H1 (cell line): ENCODE data around the gene CUBN. TPM values are rescaled to one million over a fixed set of nuclear protein-coding genes. Genes with fewer than 3 reads are reported as not detected.

Experiments used
- CTCF ChIA-PET: fragments of 300-600 bp; sonication (Branson Sonifier 250); formaldehyde crosslinking; loops from one replicate; lab custom pipeline; 2021; ENCODE audit not compliant: partially characterized antibody; lab: Charles Lee
- POLR2A ChIA-PET: fragments of 300-600 bp; sonication (Branson Sonifier 250); formaldehyde crosslinking; loops from one replicate; lab custom pipeline; 2021; ENCODE audit warnings: inconsistent platforms; ENCODE audit not compliant: partially characterized antibody; lab: Charles Lee
- DNase-seq, 2 experiments: peaks; one replicate each; pipeline versions ENCODE4 v3.0.0 to v3.0.0-alpha.2; 2010 to 2022; ENCODE audit warnings: low spot score in 2 of 2, low read depth in 1 of 2, mixed read lengths in 1 of 2
- FAIRE-seq: peaks from 2 replicates; lab custom pipeline; 2011; peaks lifted over from hg19 to GRCh38; lab: Jason Lieb, UNC
- H2AFZ ChIP-seq: 2 replicates; pipeline ENCODE4 v1.8.1; 2012; ENCODE audit warnings: low read length, inconsistent platforms
- H2AK5ac ChIP-seq: 2 replicates; pipeline ENCODE4 v1.6.1; 2013; ENCODE audit warnings: low read depth, low read length
- H2BK120ac ChIP-seq: replicated peaks from 2 replicates; pipeline ENCODE3; 2013; ENCODE audit warnings: low read depth, low read length, inconsistent platforms
- H2BK12ac ChIP-seq: 2 replicates; pipeline ENCODE4 v1.6.1; 2013; ENCODE audit warnings: low read depth, low read length
- H2BK15ac ChIP-seq: 2 replicates; pipeline ENCODE4 v1.6.1; 2013; ENCODE audit warnings: low read length
- H2BK20ac ChIP-seq: 2 replicates; pipeline ENCODE4 v1.6.1; 2013; ENCODE audit warnings: low read length
- H2BK5ac ChIP-seq: 2 replicates; pipeline ENCODE4 v1.6.1; 2013; ENCODE audit warnings: low read depth, low read length
- H3K14ac ChIP-seq: 2 replicates; pipeline ENCODE4 v1.6.1; 2013; ENCODE audit warnings: inconsistent platforms; ENCODE audit not compliant: insufficient read length
- H3K18ac ChIP-seq: 2 replicates; pipeline ENCODE4 v1.6.1; 2013; ENCODE audit warnings: low read length; ENCODE audit errors: extremely low read depth
- H3K23ac ChIP-seq: 2 replicates; pipeline ENCODE4 v1.6.1; 2013; ENCODE audit warnings: inconsistent platforms; ENCODE audit not compliant: insufficient read length
- H3K23me2 ChIP-seq: 2 replicates; pipeline ENCODE4 v1.6.1; 2013; ENCODE audit warnings: low read depth, low read length
- H3K27ac ChIP-seq: 2 replicates; pipeline ENCODE4 v1.6.1; 2011; ENCODE audit warnings: low read depth, low read length, inconsistent platforms
- H3K27me3 ChIP-seq, 4 experiments: replicated peaks in 1 of 4; 1 replicate in 1 of 4; 2 replicates in 3 of 4; pipeline versions ENCODE4 v1.6.1 to v1.8.1; 2011 to 2013; ENCODE audit warnings: low read length in 3 of 4, mild to moderate bottlenecking in 3 of 4, inconsistent platforms in 2 of 4, mixed read lengths in 2 of 4, moderate library complexity in 1 of 4; ENCODE audit not compliant: control insufficient read depth in 3 of 4, insufficient read depth in 3 of 4; ENCODE audit errors: extremely low read depth in 1 of 4
- H3K36me3 ChIP-seq, 4 experiments: 2 replicates each; pipeline versions ENCODE4 v1.6.1 to v1.8.1; 2011 to 2013; ENCODE audit warnings: mild to moderate bottlenecking in 4 of 4, low read length in 3 of 4, moderate library complexity in 2 of 4, control low read depth in 1 of 4, inconsistent platforms in 1 of 4; ENCODE audit not compliant: insufficient read depth in 4 of 4, control insufficient read depth in 2 of 4
- H3K4ac ChIP-seq: replicated peaks from 2 replicates; pipeline ENCODE3; 2013; ENCODE audit warnings: low read length, low read depth, mixed read lengths, inconsistent platforms; ENCODE audit not compliant: insufficient read length
- H3K4me1 ChIP-seq, 4 experiments: replicated peaks in 1 of 4; 1 replicate in 1 of 4; 2 replicates in 3 of 4; pipeline versions ENCODE4 v1.6.1 to v1.8.1; 2011 to 2013; ENCODE audit warnings: low read length in 3 of 4, inconsistent platforms in 2 of 4, mixed read lengths in 1 of 4; ENCODE audit not compliant: insufficient read depth in 4 of 4, control insufficient read depth in 3 of 4
- H3K4me2 ChIP-seq, 2 experiments: 2 replicates each; pipeline versions ENCODE4 v1.6.1 to v1.8.1; 2011 to 2013; ENCODE audit warnings: low read depth in 2 of 2, low read length in 2 of 2, control low read depth in 1 of 2, inconsistent platforms in 1 of 2, mild to moderate bottlenecking in 1 of 2; ENCODE audit not compliant: insufficient read depth in 1 of 2
- H3K4me3 ChIP-seq, 4 experiments: fragments of 200-600, 300-600 bp in 1 of 4; sonication (generic), shearing (Covaris generic), sonication (Bioruptor Twin) in 1 of 4; 2 replicates each; pipeline versions ENCODE4 v1.5.1 to v1.8.1; 2011 to 2016; ENCODE audit warnings: low read length in 4 of 4, low read depth in 3 of 4, control low read depth in 2 of 4, inconsistent platforms in 2 of 4, mild to moderate bottlenecking in 2 of 4, mixed read lengths in 1 of 4, moderate library complexity in 1 of 4; ENCODE audit not compliant: insufficient read depth in 2 of 4; ENCODE audit errors: extremely low read depth in 1 of 4
- H3K56ac ChIP-seq: replicated peaks from 2 replicates; pipeline ENCODE3; 2013; ENCODE audit warnings: low read depth, mild to moderate bottlenecking, mixed read lengths, low read length, inconsistent platforms; ENCODE audit not compliant: insufficient read length
- H3K79me1 ChIP-seq: 2 replicates; pipeline ENCODE4 v1.6.1; 2013; ENCODE audit warnings: low read depth, low read length, control low read depth
- H3K79me2 ChIP-seq, 2 experiments: 2 replicates each; pipeline versions ENCODE4 v1.6.1 to v1.8.1; 2012 to 2013; ENCODE audit warnings: low read length in 2 of 2, mild to moderate bottlenecking in 2 of 2, inconsistent platforms in 1 of 2; ENCODE audit not compliant: insufficient read depth in 2 of 2, control insufficient read depth in 1 of 2
- H3K9ac ChIP-seq, 4 experiments: replicated peaks in 1 of 4; 1 replicate in 1 of 4; 2 replicates in 3 of 4; pipeline versions ENCODE4 v1.6.1 to v1.8.1; 2011 to 2013; ENCODE audit warnings: low read depth in 3 of 4, low read length in 3 of 4, control low read depth in 2 of 4, mild to moderate bottlenecking in 2 of 4, moderate library complexity in 2 of 4, inconsistent platforms in 1 of 4; ENCODE audit errors: extremely low read depth in 1 of 4
- H3K9me3 ChIP-seq, 2 experiments: 2 replicates each; pipeline versions ENCODE4 v1.6.1 to v1.8.1; 2012 to 2013; ENCODE audit warnings: mild to moderate bottlenecking in 2 of 2, moderate library complexity in 2 of 2, control low read depth in 1 of 2, inconsistent platforms in 1 of 2, low read depth in 1 of 2, low read length in 1 of 2, mixed read lengths in 1 of 2; ENCODE audit not compliant: insufficient read depth in 2 of 2
- H4K20me1 ChIP-seq, 2 experiments: replicated peaks in 1 of 2; 2 replicates each; pipeline versions ENCODE3 to v1.8.1; 2011 to 2013; ENCODE audit warnings: inconsistent platforms in 2 of 2, low read length in 2 of 2, mild to moderate bottlenecking in 1 of 2; ENCODE audit not compliant: insufficient read depth in 2 of 2, control insufficient read depth in 1 of 2
- H4K5ac ChIP-seq: 2 replicates; pipeline ENCODE4 v1.6.1; 2013; ENCODE audit warnings: low read length, low read depth, mixed read lengths, inconsistent platforms; ENCODE audit not compliant: insufficient read length
- H4K8ac ChIP-seq: 2 replicates; pipeline ENCODE4 v1.8.0; 2013; ENCODE audit warnings: mild to moderate bottlenecking, moderate library complexity, low read length, inconsistent platforms; ENCODE audit not compliant: insufficient read depth; ENCODE audit errors: extremely low read depth
- H4K91ac ChIP-seq: replicated peaks from 2 replicates; pipeline ENCODE3; 2013; ENCODE audit warnings: low read length, mixed read lengths, inconsistent platforms; ENCODE audit not compliant: insufficient read length
- BRCA1 ChIP-seq: IDR thresholded peaks from 2 replicates; pipeline ENCODE4 v1.6.1; 2012; ENCODE audit warnings: low read depth, low read length, improper control_type of control experiment
- CBX8 ChIP-seq: fragments of 300-800, 300-1000 bp; sonication (generic); IDR thresholded peaks from 2 replicates; pipeline ENCODE4 v1.7.1; 2016; ENCODE audit warnings: low read depth, low read length, borderline replicate concordance
- CEBPB ChIP-seq: IDR thresholded peaks from 2 replicates; pipeline ENCODE4 v1.6.1; 2012; ENCODE audit warnings: low read depth, low read length
- EZH2 ChIP-seq: fragments of 200-600 bp; sonication (generic); IDR thresholded peaks from 2 replicates; pipeline ENCODE4 v1.7.1; 2012; ENCODE audit warnings: low read depth, mild to moderate bottlenecking, moderate library complexity, low read length, inconsistent platforms; ENCODE audit not compliant: severe bottlenecking
- GTF2F1 ChIP-seq: IDR thresholded peaks from 2 replicates; pipeline ENCODE4 v1.6.1; 2012; ENCODE audit warnings: low read depth, low read length, improper control_type of control experiment, borderline replicate concordance
- JUND ChIP-seq: IDR thresholded peaks from 2 replicates; pipeline ENCODE4 v1.6.1; 2011; ENCODE audit warnings: mild to moderate bottlenecking, improper control_type of control experiment, low read length
- MAX ChIP-seq: IDR thresholded peaks from 2 replicates; pipeline ENCODE4 v1.6.1; 2012; ENCODE audit warnings: inconsistent platforms
- NRF1 ChIP-seq: IDR thresholded peaks from 2 replicates; pipeline ENCODE4 v1.6.1; 2011; ENCODE audit warnings: mild to moderate bottlenecking, low read depth, low read length, improper control_type of control experiment
- POLR2A ChIP-seq, 2 experiments: IDR thresholded peaks; 1 replicate in 1 of 2; 2 replicates in 1 of 2; pipeline ENCODE4 v1.6.1; 2011; ENCODE audit warnings: low read depth in 2 of 2, low read length in 2 of 2, mild to moderate bottlenecking in 2 of 2; ENCODE audit errors: control extremely low read depth in 1 of 2
- RFX5 ChIP-seq: IDR thresholded peaks from 2 replicates; pipeline ENCODE4 v1.6.1; 2011; ENCODE audit warnings: low read depth, low read length, improper control_type of control experiment, borderline replicate concordance
- SP2 ChIP-seq: IDR thresholded peaks from 2 replicates; pipeline ENCODE4 v1.6.1; 2012; ENCODE audit warnings: mild to moderate bottlenecking, low read length, inconsistent platforms
- TAF7 ChIP-seq: optimal IDR thresholded peaks from 2 replicates; pipeline ENCODE3; 2011; ENCODE audit warnings: low read depth, mild to moderate bottlenecking, inconsistent platforms, low read length, moderate library complexity, borderline replicate concordance
- WGBS, 2 experiments: shearing (Covaris generic) in 1 of 2; methylation state at CpG; one replicate each; pipeline versions ENCODE4 v1.1.6 to v1.1.7; 2013 to 2015; ENCODE audit warnings: low lambda C conversion rate in 2 of 2, mixed read lengths in 2 of 2, inconsistent platforms in 1 of 2, low coverage in 1 of 2, missing lambda C conversion rate in 1 of 2; ENCODE audit not compliant: insufficient replicate concordance in 2 of 2, insufficient coverage in 1 of 2, insufficient read length in 1 of 2; ENCODE audit errors: extremely low coverage in 1 of 2, missing lambda C conversion rate in 1 of 2; 5-methylcytosine and 5-hydroxymethylcytosine counted together
- polyA plus RNA-seq, 7 experiments: library from polyadenylated mRNA; depleted of rRNA in 3 of 7; stranded (reverse) in 5 of 7; unstranded in 2 of 7; fragments of >200 nt in 5 of 7; fragments of 200-250 nt in 2 of 7; gene quantifications; 1 replicate in 5 of 7; 2 replicates in 1 of 7; 4 replicates in 1 of 7; pipeline versions ENCODE4 v1.2.1 to v1.2.3, GENCODE V29; 2011 to 2013; ENCODE audit warnings: missing spikeins in 2 of 7, mixed read lengths in 2 of 7
- total RNA-seq: library from RNA; stranded (reverse); fragmentation: NEBNext Ultra II Directional; extraction: Animal tissue kit (Norgen Biotek cat#: 25700); gene quantifications from 2 replicates; pipeline ENCODE4 v1.2.1, GENCODE V29; 2021
- TF ChIP-seq, protein P1 (sequence below): IDR thresholded peaks from 2 replicates; pipeline ENCODE4 v1.6.1; 2011; ENCODE audit warnings: low read depth, mild to moderate bottlenecking, low read length; ENCODE audit not compliant: insufficient read depth

Gene CUBN
- total and polyA plus RNA-seq, 2 of the 8 experiments (the other 6 are each of a cell fraction or from before 2014, with no cell fraction given) = 0.04 to 0.08 TPM

- Histone ChIP-seq H3K27me3 (no peaks in the 10 kb centered on the region), H4K8ac (no peak overlapping the region), H2BK5ac (no peak overlapping the region), H3K18ac (no peak overlapping the region), H3K4me3 (no peak overlapping the region), H3K4me1 (0 out of 7 replicates have a peak, but pooled peaks cover 0 to 2% (median 0%) of the 10 kb centered on the region in 4 experiments), H4K5ac (no peak overlapping the region), H3K79me1 (no peaks in the 10 kb centered on the region), H4K20me1 (no peaks in the 10 kb centered on the region), H2AFZ (no peak overlapping the region), H3K36me3 (no peaks in the 10 kb centered on the region), H2AK5ac (no peak overlapping the region), H3K79me2 (no peaks in the 10 kb centered on the region), H3K9ac (no peak overlapping the region), H2BK120ac (no peak overlapping the region), H3K9me3 (no peaks in the 10 kb centered on the region), H2BK12ac (no peak overlapping the region), H3K14ac (no peak overlapping the region), H2BK20ac (no peak overlapping the region), H3K4me2 (no peak overlapping the region), H3K23ac (no peak overlapping the region), H3K4ac (no peak overlapping the region), H4K91ac (no peak overlapping the region), H3K27ac (no peak overlapping the region), H3K56ac (no peak overlapping the region), H3K23me2 (no peaks in the 10 kb centered on the region), H2BK15ac (no peak overlapping the region)
- FAIRE-seq (no peak), DNase-seq (no peak)
- ChIA-PET POLR2A (no interaction called here), CTCF (interaction anchor here (0.6 kb wide), 1 partner anchor 111 kb away, joined by 4 read pairs; no protein-coding TSS in a partner anchor)
- WGBS, 2 experiments = 85% methylated on average over 5 of the region's 5 CpGs; no CpG with 5 or more reads in 1 of the 2 experiments
- TF ChIP-seq TAF7 (no peak), EZH2 (no peak), NRF1 (no peak), RFX5 (no peak), SP2 (no peak), GTF2F1 (no peak), BRCA1 (no peak), CEBPB (no peak), JUND (no peak), MAX (no peak), CBX8 (no peak), POLR2A (IDR thresholded peaks at IDR 0.05; ENCODE audit: control extremely low read depth in 1 of 2, low read depth in 2 of 2, low read length in 2 of 2) (no peak)
- TF ChIP-seq, protein P1, sequence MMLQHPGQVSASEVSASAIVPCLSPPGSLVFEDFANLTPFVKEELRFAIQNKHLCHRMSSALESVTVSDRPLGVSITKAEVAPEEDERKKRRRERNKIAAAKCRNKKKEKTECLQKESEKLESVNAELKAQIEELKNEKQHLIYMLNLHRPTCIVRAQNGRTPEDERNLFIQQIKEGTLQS = no peak
Measured at GRCh38 chr10:16893664-16894063, 235.9 kb downstream of the CUBN start.
